Mesothelial cell of epicardium (in vitro differentiated cells): ENCODE data around the gene SRMS. TPM values are rescaled to one million over a fixed set of nuclear protein-coding genes. Genes with fewer than 3 reads are reported as not detected.

ENCODE experiments used
- DNase-seq, 2 experiments: peaks; one replicate each; pipeline ENCODE4 v3.0.0; 2021; ENCODE audit warnings: low spot score in 2 of 2; ENCODE audit not compliant: unreplicated experiment in 2 of 2
- H3K27ac Mint-ChIP-seq: 2 replicates; pipeline ENCODE4 v1.8.0; 2021; ENCODE audit warnings: mixed read lengths
- H3K27me3 Mint-ChIP-seq: 2 replicates; pipeline ENCODE4 v1.8.0; 2021; ENCODE audit warnings: low read depth, mixed read lengths
- H3K36me3 Mint-ChIP-seq: 2 replicates; pipeline ENCODE4 v1.8.0; 2021; ENCODE audit warnings: mixed read lengths
- H3K4me1 Mint-ChIP-seq: 2 replicates; pipeline ENCODE4 v1.8.0; 2021; ENCODE audit warnings: mixed read lengths
- H3K4me3 Mint-ChIP-seq: 2 replicates; pipeline ENCODE4 v1.8.0; 2021; ENCODE audit warnings: mild to moderate bottlenecking, moderate library complexity, mixed read lengths
- H3K9me3 Mint-ChIP-seq: 2 replicates; pipeline ENCODE4 v1.8.0; 2021; ENCODE audit warnings: mixed read lengths
- CTCF ChIP-seq: fragments of 200-600 bp; sonication (generic); IDR thresholded peaks from one replicate; pipeline ENCODE4 v1.5.0; 2021; ENCODE audit warnings: antibody characterized with exemption; ENCODE audit not compliant: unreplicated experiment
- total RNA-seq: library from RNA; stranded (reverse); gene quantifications from 3 replicates; pipeline ENCODE4 v1.2.1, GENCODE V29; 2021

Gene SRMS
- total RNA-seq, 1 donor from 2014 or later = not detected

- no peak for DNase-seq
- no peak for TF ChIP-seq CTCF
- peaks cover 11% of the 10 kb centered on the region for H3K36me3 Mint-ChIP-seq
- H3K27me3 Mint-ChIP-seq = no peaks in the 10 kb centered on the region
- no peak overlapping the region for H3K4me3 Mint-ChIP-seq
- H3K9me3 Mint-ChIP-seq = no peaks in the 10 kb centered on the region
- no peak overlapping the region for H3K27ac Mint-ChIP-seq
- H3K4me1 Mint-ChIP-seq = no peaks in the 10 kb centered on the region
Observed at GRCh38 chr20:63587776-63588591, 40.4 kb upstream of the SRMS start.

- Mint-ChIP-seq H3K36me3 (peaks cover 10% of the 10 kb centered on the region), H3K27ac (no peak overlapping the region), H3K4me1 (no peaks in the 10 kb centered on the region), H3K9me3 (no peaks in the 10 kb centered on the region), H3K4me3 (no peak overlapping the region), H3K27me3 (no peaks in the 10 kb centered on the region)
- TF ChIP-seq CTCF = no peak
- no peak for DNase-seq
Observed at GRCh38 chr20:63587256-63587655, 39.7 kb upstream of the SRMS start.

- Mint-ChIP-seq H3K27me3 (no peaks in the 10 kb centered on the region), H3K4me1 (no peaks in the 10 kb centered on the region), H3K9me3 (no peaks in the 10 kb centered on the region), H3K27ac (no peak overlapping the region), H3K4me3 (no peak overlapping the region), H3K36me3 (peaks cover 10% of the 10 kb centered on the region)
- no peak for DNase-seq
- TF ChIP-seq CTCF = no peak
Observed at GRCh38 chr20:63586797-63587196, 39.2 kb upstream of the SRMS start.

GRCh38 chr20:63585616-63586565 lies 38.3 kb upstream of the SRMS start:
- Mint-ChIP-seq H3K27me3 (no peaks in the 10 kb centered on the region), H3K36me3 (peaks cover 7% of the 10 kb centered on the region), H3K4me1 (no peaks in the 10 kb centered on the region), H3K9me3 (no peaks in the 10 kb centered on the region), H3K4me3 (no peak overlapping the region), H3K27ac (no peak overlapping the region)
- no peak for TF ChIP-seq CTCF
- DNase-seq = no peak

GRCh38 chr20:63582382-63583063 lies 35.0 kb upstream of the SRMS start:
- Mint-ChIP-seq H3K4me1 (no peaks in the 10 kb centered on the region), H3K27me3 (peaks cover 6% of the 10 kb centered on the region), H3K4me3 (no peak overlapping the region), H3K36me3 (no peaks in the 10 kb centered on the region), H3K27ac (no peak overlapping the region), H3K9me3 (no peaks in the 10 kb centered on the region)
- TF ChIP-seq CTCF = no peak
- no peak for DNase-seq
